Activated CD4-positive, alpha-beta memory T cell treated with anti-CD3 and anti-CD28 coated beads, Interleukin-2, amount 10 ng/mL, durations not matched to agents 7 days and 5 days (primary cell): ENCODE measurements around the gene AMOTL1. TPM values are rescaled to one million over a fixed set of nuclear protein-coding genes. Genes with fewer than 3 reads are reported as not detected.

Experiments used
- CTCF ChIA-PET: fragments of 350-600 bp; sonication (Branson Sonifier 250); formaldehyde crosslinking; loops from one replicate; lab custom pipeline; 2021; ENCODE audit warnings: antibody characterized with exemption, inconsistent platforms; lab: Charles Lee
- POLR2A ChIA-PET: fragments of 350-600 bp; sonication (Branson Sonifier 250); formaldehyde crosslinking; loops from one replicate; lab custom pipeline; 2021; ENCODE audit warnings: antibody characterized with exemption; lab: Charles Lee
- DNase-seq: peaks from one replicate; pipeline ENCODE4 v3.0.0-alpha.2; 2020
- H3K27ac Mint-ChIP-seq: one replicate; pipeline ENCODE4 v1.8.0; 2021; ENCODE audit warnings: mild to moderate bottlenecking, mixed read lengths
- H3K27me3 Mint-ChIP-seq: one replicate; pipeline ENCODE4 v1.8.0; 2021; ENCODE audit warnings: mixed read lengths
- H3K36me3 Mint-ChIP-seq: one replicate; pipeline ENCODE4 v1.8.0; 2021; ENCODE audit warnings: low read depth, mixed read lengths
- H3K4me1 Mint-ChIP-seq: one replicate; pipeline ENCODE4 v1.8.0; 2021; ENCODE audit warnings: mixed read lengths
- H3K4me3 Mint-ChIP-seq: one replicate; pipeline ENCODE4 v1.8.0; 2021; ENCODE audit warnings: mild to moderate bottlenecking, mixed read lengths
- H3K9me3 Mint-ChIP-seq: one replicate; pipeline ENCODE4 v1.8.0; 2021; ENCODE audit warnings: mixed read lengths
- total RNA-seq, 2 experiments: library from RNA; stranded (reverse); gene quantifications; one replicate each; pipeline ENCODE4 v1.2.3, GENCODE V29; 2021

Gene AMOTL1
- total RNA-seq, 2 experiments from 2014 or later = 4.0 to 4.3 TPM

- H3K27me3 Mint-ChIP-seq = peaks cover 36% of the 10 kb centered on the region
- no peaks in the 10 kb centered on the region for H3K9me3 Mint-ChIP-seq
- H3K4me1 Mint-ChIP-seq = peaks cover 16% of the 10 kb centered on the region
- no peak overlapping the region for H3K4me3 Mint-ChIP-seq
- no peaks in the 10 kb centered on the region for H3K36me3 Mint-ChIP-seq
- no peak for DNase-seq
- ChIA-PET POLR2A (no interaction called here), CTCF (no interaction called here)
- H3K27ac Mint-ChIP-seq = no peak overlapping the region
These were observed 1.4 kb upstream of the AMOTL1 start for GRCh38 chr11:94766713-94767206.

- Mint-ChIP-seq H3K4me1 (peaks cover 16% of the 10 kb centered on the region), H3K4me3 (no peak overlapping the region), H3K27me3 (peaks cover 41% of the 10 kb centered on the region), H3K9me3 (no peaks in the 10 kb centered on the region), H3K27ac (no peak overlapping the region), H3K36me3 (no peaks in the 10 kb centered on the region)
- DNase-seq = no peak
- POLR2A ChIA-PET = no interaction called here
- CTCF ChIA-PET = no interaction called here
These were observed 865 bp upstream of the AMOTL1 start for GRCh38 chr11:94767291-94767690.

- Mint-ChIP-seq H3K4me3 (peak overlapping the region; percentile 70), H3K4me1 (peaks cover 16% of the 10 kb centered on the region), H3K27ac (no peak overlapping the region), H3K27me3 (peaks cover 45% of the 10 kb centered on the region), H3K9me3 (no peaks in the 10 kb centered on the region), H3K36me3 (no peaks in the 10 kb centered on the region)
- ChIA-PET POLR2A (no interaction called here), CTCF (no interaction called here)
- no peak for DNase-seq
These were observed 716 bp downstream of the AMOTL1 start for GRCh38 chr11:94768602-94769541.

GRCh38 chr11:94769880-94770279 is 1.7 kb downstream of the AMOTL1 start:
- Mint-ChIP-seq H3K27me3 (peaks cover 41% of the 10 kb centered on the region), H3K9me3 (no peaks in the 10 kb centered on the region), H3K4me1 (peaks cover 16% of the 10 kb centered on the region), H3K36me3 (no peaks in the 10 kb centered on the region), H3K27ac (no peak overlapping the region), H3K4me3 (peak overlapping the region; percentile 70)
- DNase-seq = no peak
- CTCF ChIA-PET = no interaction called here
- POLR2A ChIA-PET = no interaction called here

GRCh38 chr11:94770563-94771120 is 2.5 kb downstream of the AMOTL1 start:
- Mint-ChIP-seq H3K27me3 (peaks cover 39% of the 10 kb centered on the region), H3K4me1 (peaks cover 16% of the 10 kb centered on the region), H3K4me3 (no peak overlapping the region), H3K36me3 (no peaks in the 10 kb centered on the region), H3K27ac (no peak overlapping the region), H3K9me3 (no peaks in the 10 kb centered on the region)
- ChIA-PET POLR2A (no interaction called here), CTCF (no interaction called here)
- DNase-seq = no peak

- CTCF ChIA-PET = no interaction called here
- H3K27me3 Mint-ChIP-seq = peaks cover 39% of the 10 kb centered on the region
These were observed 3.2 kb downstream of the AMOTL1 start for GRCh38 chr11:94771390-94771789.

GRCh38 chr11:94771951-94772350 is 3.8 kb downstream of the AMOTL1 start:
- CTCF ChIA-PET = interaction anchor here (0.8 kb wide), 1 partner anchor 10 kb away, joined by 3 read pairs; no protein-coding TSS in a partner anchor
- no peak overlapping the region for H3K27ac Mint-ChIP-seq
- POLR2A ChIA-PET = no interaction called here
- DNase-seq = no peak
- H3K4me1 Mint-ChIP-seq = peaks cover 21% of the 10 kb centered on the region
- H3K9me3 Mint-ChIP-seq = no peaks in the 10 kb centered on the region
- H3K4me3 Mint-ChIP-seq = no peak overlapping the region
- H3K27me3 Mint-ChIP-seq = peaks cover 39% of the 10 kb centered on the region
- H3K36me3 Mint-ChIP-seq = no peaks in the 10 kb centered on the region

More at GRCh38 chr11:94771390-94771789, 3.2 kb downstream of the AMOTL1 start:
- Mint-ChIP-seq H3K4me1 (peaks cover 18% of the 10 kb centered on the region), H3K9me3 (no peaks in the 10 kb centered on the region), H3K4me3 (no peak overlapping the region), H3K27ac (no peak overlapping the region), H3K36me3 (no peaks in the 10 kb centered on the region)
- no peak for DNase-seq
- POLR2A ChIA-PET = no interaction called here

- H3K4me3 Mint-ChIP-seq = no peak overlapping the region
- H3K27ac Mint-ChIP-seq = no peak overlapping the region
- H3K4me1 Mint-ChIP-seq = peaks cover 18% of the 10 kb centered on the region
- CTCF ChIA-PET = no interaction called here
- POLR2A ChIA-PET = no interaction called here
- H3K9me3 Mint-ChIP-seq = no peaks in the 10 kb centered on the region
- DNase-seq = no peak
- H3K27me3 Mint-ChIP-seq = peaks cover 48% of the 10 kb centered on the region
- H3K36me3 Mint-ChIP-seq = no peaks in the 10 kb centered on the region
These were observed 5.7 kb downstream of the AMOTL1 start for GRCh38 chr11:94773842-94774241.

- Mint-ChIP-seq H3K27me3 (peaks cover 45% of the 10 kb centered on the region), H3K27ac (no peak overlapping the region), H3K9me3 (no peaks in the 10 kb centered on the region), H3K36me3 (no peaks in the 10 kb centered on the region), H3K4me1 (peaks cover 14% of the 10 kb centered on the region), H3K4me3 (no peak overlapping the region)
- ChIA-PET POLR2A (no interaction called here), CTCF (interaction anchor here (0.7 kb wide), 1 partner anchor 12 kb away, joined by 3 read pairs; no protein-coding TSS in a partner anchor)
- no peak for DNase-seq
These were observed 6.2 kb downstream of the AMOTL1 start for GRCh38 chr11:94774345-94774744.

GRCh38 chr11:94775567-94776327 is 7.6 kb downstream of the AMOTL1 start:
- CTCF ChIA-PET = no interaction called here
- H3K27ac Mint-ChIP-seq = no peak overlapping the region

GRCh38 chr11:94776351-94777321 is 8.5 kb downstream of the AMOTL1 start:
- no peak for DNase-seq
- peaks cover 26% of the 10 kb centered on the region for H3K27me3 Mint-ChIP-seq
- no peak overlapping the region for H3K4me3 Mint-ChIP-seq
- CTCF ChIA-PET = no interaction called here
- no peaks in the 10 kb centered on the region for H3K36me3 Mint-ChIP-seq
- H3K9me3 Mint-ChIP-seq = no peaks in the 10 kb centered on the region
- no peak overlapping the region for H3K27ac Mint-ChIP-seq
- POLR2A ChIA-PET = no interaction called here
- peaks cover 17% of the 10 kb centered on the region for H3K4me1 Mint-ChIP-seq

More at GRCh38 chr11:94775567-94776327, 7.6 kb downstream of the AMOTL1 start:
- H3K9me3 Mint-ChIP-seq = no peaks in the 10 kb centered on the region
- no peaks in the 10 kb centered on the region for H3K36me3 Mint-ChIP-seq
- peaks cover 32% of the 10 kb centered on the region for H3K27me3 Mint-ChIP-seq
- H3K4me3 Mint-ChIP-seq = no peak overlapping the region
- peaks cover 12% of the 10 kb centered on the region for H3K4me1 Mint-ChIP-seq
- DNase-seq = no peak
- POLR2A ChIA-PET = no interaction called here

GRCh38 chr11:94780432-94780831 is 12.3 kb downstream of the AMOTL1 start:
- DNase-seq = no peak
- Mint-ChIP-seq H3K36me3 (no peaks in the 10 kb centered on the region), H3K4me1 (peaks cover 18% of the 10 kb centered on the region), H3K9me3 (no peaks in the 10 kb centered on the region), H3K27ac (no peak overlapping the region), H3K27me3 (peaks cover 22% of the 10 kb centered on the region), H3K4me3 (peak overlapping the region; percentile 12)
- CTCF ChIA-PET = no interaction called here
- POLR2A ChIA-PET = no interaction called here
